Measurements from ENCODE around the gene PC. TPM values are rescaled to one million over a fixed set of nuclear protein-coding genes. Genes with fewer than 3 reads are reported as not detected.

Gene PC
- total RNA-seq, 1 donor from 2014 or later, result 10.5 TPM

GRCh38 chr11:66867425-66868040, 90.7 kb downstream of the PC start:
- H3K9ac ChIP-seq (ENCODE audit: low read length), result no peak overlapping the region
- no peaks in the 10 kb centered on the region for H3K36me3 ChIP-seq (ENCODE audit: insufficient read depth, low read length)
- TF ChIP-seq CTCF (IDR thresholded peaks at IDR 0.05; ENCODE audit: insufficient read depth, low read depth, low read length) (no peak), EZH2 (IDR thresholded peaks at IDR 0.05; ENCODE audit: insufficient read depth, low read length) (no peak)
- no peaks in the 10 kb centered on the region for H3K27me3 ChIP-seq (ENCODE audit: insufficient read depth, low read length)
- H3K9me3 ChIP-seq (ENCODE audit: insufficient read depth, low read depth, low read length), result no peaks in the 10 kb centered on the region
- peaks cover 1% of the 10 kb centered on the region for H3K36me3 Mint-ChIP-seq (ENCODE audit: low read depth, unreplicated experiment)
- no peaks in the 10 kb centered on the region for H4K20me1 ChIP-seq (ENCODE audit: insufficient read depth, low read length)
- H3K4me1 ChIP-seq (ENCODE audit: insufficient read depth, low read length), result no peaks in the 10 kb centered on the region
- H3K4me3 ChIP-seq (ENCODE audit: insufficient read depth, low read depth, low read length), result no peak overlapping the region
- no peak overlapping the region for H3K27ac ChIP-seq (ENCODE audit: low read depth, low read length)
- H3K27me3 Mint-ChIP-seq (ENCODE audit: low read depth, unreplicated experiment), result peaks cover 4% of the 10 kb centered on the region
- H2AFZ ChIP-seq (ENCODE audit: low read depth, low read length), result no peak overlapping the region
- DNase-seq (ENCODE audit: low read depth) (no peak), FAIRE-seq (no peak)
- no peak overlapping the region for H3K4me3 Mint-ChIP-seq (ENCODE audit: unreplicated experiment)
- H3K9me3 Mint-ChIP-seq (ENCODE audit: unreplicated experiment), result no peaks in the 10 kb centered on the region
- H3K4me1 Mint-ChIP-seq (ENCODE audit: low read depth, unreplicated experiment), result no peaks in the 10 kb centered on the region
- H3K79me2 ChIP-seq (ENCODE audit: insufficient read depth, low read length), result no peaks in the 10 kb centered on the region
- no peak overlapping the region for H3K4me2 ChIP-seq (ENCODE audit: low read length)
- no peak overlapping the region for H3K27ac Mint-ChIP-seq (ENCODE audit: unreplicated experiment)

GRCh38 chr11:66866511-66866986, 91.6 kb downstream of the PC start:
- Histone ChIP-seq H3K79me2 (ENCODE audit: insufficient read depth, low read length) (no peaks in the 10 kb centered on the region), H3K9ac (ENCODE audit: low read length) (no peak overlapping the region), H3K4me2 (ENCODE audit: low read length) (no peak overlapping the region), H4K20me1 (ENCODE audit: insufficient read depth, low read length) (no peaks in the 10 kb centered on the region), H2AFZ (ENCODE audit: low read depth, low read length) (no peak overlapping the region), H3K4me3 (ENCODE audit: insufficient read depth, low read depth, low read length) (no peak overlapping the region), H3K27me3 (ENCODE audit: insufficient read depth, low read length) (no peaks in the 10 kb centered on the region), H3K9me3 (ENCODE audit: insufficient read depth, low read depth, low read length) (no peaks in the 10 kb centered on the region), H3K4me1 (ENCODE audit: insufficient read depth, low read length) (no peaks in the 10 kb centered on the region), H3K27ac (ENCODE audit: low read depth, low read length) (no peak overlapping the region), H3K36me3 (ENCODE audit: insufficient read depth, low read length) (no peaks in the 10 kb centered on the region)
- no peak for DNase-seq (ENCODE audit: low read depth)
- TF ChIP-seq CTCF (IDR thresholded peaks at IDR 0.05; ENCODE audit: insufficient read depth, low read depth, low read length), result no peak
- no peak for TF ChIP-seq EZH2 (IDR thresholded peaks at IDR 0.05; ENCODE audit: insufficient read depth, low read length)
- no peak for FAIRE-seq
- H3K27ac Mint-ChIP-seq (ENCODE audit: unreplicated experiment), result no peak overlapping the region
- no peaks in the 10 kb centered on the region for H3K4me1 Mint-ChIP-seq (ENCODE audit: low read depth, unreplicated experiment)
- peaks cover 3% of the 10 kb centered on the region for H3K27me3 Mint-ChIP-seq (ENCODE audit: low read depth, unreplicated experiment)
- no peaks in the 10 kb centered on the region for H3K9me3 Mint-ChIP-seq (ENCODE audit: unreplicated experiment)
- no peak overlapping the region for H3K4me3 Mint-ChIP-seq (ENCODE audit: unreplicated experiment)
- peaks cover 1% of the 10 kb centered on the region for H3K36me3 Mint-ChIP-seq (ENCODE audit: low read depth, unreplicated experiment)

GRCh38 chr11:66866007-66866406, 92.2 kb downstream of the PC start:
- DNase-seq (ENCODE audit: low read depth) (no peak), FAIRE-seq (no peak)
- no peaks in the 10 kb centered on the region for H3K4me1 Mint-ChIP-seq (ENCODE audit: low read depth, unreplicated experiment)
- H3K4me3 Mint-ChIP-seq (ENCODE audit: unreplicated experiment), result no peak overlapping the region
- no peaks in the 10 kb centered on the region for H3K27me3 ChIP-seq (ENCODE audit: insufficient read depth, low read length)
- peaks cover 3% of the 10 kb centered on the region for H4K20me1 ChIP-seq (ENCODE audit: insufficient read depth, low read length)
- H3K4me3 ChIP-seq (ENCODE audit: insufficient read depth, low read depth, low read length), result no peak overlapping the region
- H3K4me1 ChIP-seq (ENCODE audit: insufficient read depth, low read length), result no peaks in the 10 kb centered on the region
- H3K27ac Mint-ChIP-seq (ENCODE audit: unreplicated experiment), result no peak overlapping the region
- H3K9me3 Mint-ChIP-seq (ENCODE audit: unreplicated experiment), result no peaks in the 10 kb centered on the region
- no peak overlapping the region for H3K4me2 ChIP-seq (ENCODE audit: low read length)
- no peaks in the 10 kb centered on the region for H3K79me2 ChIP-seq (ENCODE audit: insufficient read depth, low read length)
- no peak overlapping the region for H3K9ac ChIP-seq (ENCODE audit: low read length)
- no peaks in the 10 kb centered on the region for H3K9me3 ChIP-seq (ENCODE audit: insufficient read depth, low read depth, low read length)
- no peak overlapping the region for H2AFZ ChIP-seq (ENCODE audit: low read depth, low read length)
- H3K36me3 Mint-ChIP-seq (ENCODE audit: low read depth, unreplicated experiment), result peaks cover 1% of the 10 kb centered on the region
- H3K27ac ChIP-seq (ENCODE audit: low read depth, low read length), result no peak overlapping the region
- TF ChIP-seq CTCF (IDR thresholded peaks at IDR 0.05; ENCODE audit: insufficient read depth, low read depth, low read length) (no peak), EZH2 (IDR thresholded peaks at IDR 0.05; ENCODE audit: insufficient read depth, low read length) (no peak)
- no peaks in the 10 kb centered on the region for H3K36me3 ChIP-seq (ENCODE audit: insufficient read depth, low read length)
- peaks cover 2% of the 10 kb centered on the region for H3K27me3 Mint-ChIP-seq (ENCODE audit: low read depth, unreplicated experiment)

Measured in astrocyte (in vitro differentiated cells and primary cell).